ENCODE results near the gene ZNHIT1. TPM values are rescaled to one million over a fixed set of nuclear protein-coding genes. Genes with fewer than 3 reads are reported as not detected.

Gene ZNHIT1
- total and polyA plus RNA-seq, 2 donors (not counting 3 experiments of a cell fraction or from before 2014, with no cell fraction given): 74.1 to 89.9 TPM

DNA sequence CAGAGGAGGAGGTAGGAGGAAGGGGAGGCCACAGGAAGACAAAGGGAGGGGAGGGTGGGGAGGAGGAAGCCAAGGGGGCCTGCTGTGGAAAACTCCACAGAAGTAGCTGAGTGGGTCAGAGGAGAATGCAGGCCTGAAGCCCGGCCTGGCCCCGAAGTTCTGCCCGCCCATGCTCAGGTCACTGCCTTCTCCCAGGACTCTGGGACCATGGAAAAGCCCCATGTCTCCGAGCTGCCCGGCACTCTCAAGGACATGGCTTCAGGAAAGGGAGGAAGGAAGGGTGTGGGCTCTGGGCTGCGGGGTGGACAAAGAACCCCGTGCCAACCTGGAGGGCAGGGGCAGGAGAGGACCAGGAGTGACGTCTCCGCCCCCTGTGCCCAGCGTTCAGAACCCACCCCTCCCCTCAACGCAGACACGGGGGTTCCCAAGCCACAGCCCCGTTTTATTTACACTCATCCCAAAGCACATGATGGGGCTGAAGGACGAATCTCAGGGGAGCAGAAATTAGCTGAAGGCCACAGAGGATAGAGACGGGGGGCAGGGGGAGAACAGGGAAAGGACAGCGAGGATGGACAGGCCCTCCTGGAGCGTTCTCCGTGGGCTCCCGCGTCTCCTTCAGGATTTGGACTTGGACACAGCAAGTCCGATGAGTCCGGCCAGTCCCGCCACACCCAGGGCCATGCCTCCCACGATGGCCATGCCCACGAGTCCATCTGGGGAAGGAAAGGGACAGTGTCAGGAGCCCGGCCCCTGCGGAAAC lies 21.4 kb downstream of the ZNHIT1 start:
- peaks cover 21% of the 10 kb centered on the region for H3K79me2 ChIP-seq (ENCODE audit: control insufficient read depth, insufficient read depth, low read length)
- ChIA-PET CTCF (interaction anchor here (1.1 to 3.5 kb wide), 5 partner anchors 10 to 47 kb away, joined by 3 to 18 read pairs (median 12); partner anchors contain the start of genes PLOD3 and ZNHIT1), POLR2A (no interaction called here)
- H3K27ac ChIP-seq (ENCODE audit: insufficient read depth, low read depth, low read length): peak overlapping the region; percentile 27
- TF ChIP-seq, protein P1, sequence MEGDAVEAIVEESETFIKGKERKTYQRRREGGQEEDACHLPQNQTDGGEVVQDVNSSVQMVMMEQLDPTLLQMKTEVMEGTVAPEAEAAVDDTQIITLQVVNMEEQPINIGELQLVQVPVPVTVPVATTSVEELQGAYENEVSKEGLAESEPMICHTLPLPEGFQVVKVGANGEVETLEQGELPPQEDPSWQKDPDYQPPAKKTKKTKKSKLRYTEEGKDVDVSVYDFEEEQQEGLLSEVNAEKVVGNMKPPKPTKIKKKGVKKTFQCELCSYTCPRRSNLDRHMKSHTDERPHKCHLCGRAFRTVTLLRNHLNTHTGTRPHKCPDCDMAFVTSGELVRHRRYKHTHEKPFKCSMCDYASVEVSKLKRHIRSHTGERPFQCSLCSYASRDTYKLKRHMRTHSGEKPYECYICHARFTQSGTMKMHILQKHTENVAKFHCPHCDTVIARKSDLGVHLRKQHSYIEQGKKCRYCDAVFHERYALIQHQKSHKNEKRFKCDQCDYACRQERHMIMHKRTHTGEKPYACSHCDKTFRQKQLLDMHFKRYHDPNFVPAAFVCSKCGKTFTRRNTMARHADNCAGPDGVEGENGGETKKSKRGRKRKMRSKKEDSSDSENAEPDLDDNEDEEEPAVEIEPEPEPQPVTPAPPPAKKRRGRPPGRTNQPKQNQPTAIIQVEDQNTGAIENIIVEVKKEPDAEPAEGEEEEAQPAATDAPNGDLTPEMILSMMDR (IDR thresholded peaks at IDR 0.05; ENCODE audit: extremely low read depth in 1 of 2, insufficient read depth in 1 of 2, low read depth in 1 of 2, low read length in 2 of 2): no peak
- TF ChIP-seq GATA2 (IDR thresholded peaks at IDR 0.05; ENCODE audit: insufficient read depth, insufficient read length, low read depth, low read length) (no peak), POLR2AphosphoS5 (IDR thresholded peaks at IDR 0.05; ENCODE audit: insufficient read depth, low read depth, low read length) (no peak), POLR2A (IDR thresholded peaks at IDR 0.05; ENCODE audit: low read depth, low read length) (no peak)
- peak overlapping the region; percentile 1 for H3K4me2 ChIP-seq (ENCODE audit: insufficient read depth, low read length)
- peaks cover 0 to 16% of the 10 kb centered on the region in 2 experiments for H3K36me3 ChIP-seq (ENCODE audit: control insufficient read depth in 2 of 2, extremely low read depth in 1 of 2, insufficient read depth in 2 of 2, low read length in 2 of 2)
- H3K4me3 ChIP-seq (replicated peaks in 1 of 3; ENCODE audit: insufficient read depth in 1 of 3, low read depth in 1 of 3, low read length in 3 of 3): no peak overlapping the region
- peaks cover 38% of the 10 kb centered on the region for H3K4me1 ChIP-seq (ENCODE audit: control insufficient read depth, extremely low read depth, insufficient read depth, low read length)
- H3K9ac ChIP-seq (replicated peaks; ENCODE audit: extremely low read depth, insufficient read depth, low read length): no peak overlapping the region
- peak; percentile 52 for DNase-seq (ENCODE audit: low read depth, low spot score)
- no peaks in the 10 kb centered on the region for H3K9me3 ChIP-seq (replicated peaks; ENCODE audit: control insufficient read depth, insufficient read depth, low read length)
- no TSS peak for BruUV-seq (replicated peaks)
- H3K27me3 ChIP-seq (ENCODE audit: control insufficient read depth in 2 of 2, insufficient read depth in 2 of 2, low read length in 2 of 2): no peaks in the 10 kb centered on the region
- peak overlapping the region; percentile 7 for H2AFZ ChIP-seq (ENCODE audit: low read depth, low read length)
- intact Hi-C loops (cut with micrococcal nuclease): loop anchor here (1.0 to 5.0 kb wide), 2 partner anchors 21 to 43 kb away; partner anchors contain the start of gene ZNHIT1
- no peaks in the 10 kb centered on the region for H4K20me1 ChIP-seq (replicated peaks; ENCODE audit: control insufficient read depth, extremely low read depth, insufficient read depth, low read length)
- dilution Hi-C loops (cut with MboI; ENCODE audit: extremely low pct_ligation_motif_present, low sequenced_read_pairs): no loop called here
- H3K9me1 ChIP-seq (replicated peaks; ENCODE audit: control insufficient read depth, extremely low read depth, insufficient read depth, low read length): no peaks in the 10 kb centered on the region
- FAIRE-seq: peak; percentile 74

DNA sequence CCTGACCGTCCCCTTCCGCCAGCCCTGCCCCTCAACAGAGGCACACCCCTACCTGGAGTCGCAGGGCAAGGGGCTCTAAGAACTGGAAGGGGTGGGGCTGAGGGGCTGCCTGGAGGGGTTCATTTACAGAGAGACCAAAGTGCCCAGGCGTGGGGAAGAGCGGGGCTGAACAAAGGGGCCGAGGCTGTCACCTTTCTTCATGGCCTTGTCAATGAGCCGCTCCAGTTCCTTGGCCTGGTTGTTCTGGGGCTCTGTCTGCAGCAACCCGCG lies 21.9 kb downstream of the ZNHIT1 start:
- no peak for FAIRE-seq
- Histone ChIP-seq H3K9me1 (replicated peaks; ENCODE audit: control insufficient read depth, extremely low read depth, insufficient read depth, low read length) (no peaks in the 10 kb centered on the region), H4K20me1 (replicated peaks; ENCODE audit: control insufficient read depth, extremely low read depth, insufficient read depth, low read length) (no peaks in the 10 kb centered on the region), H2AFZ (ENCODE audit: low read depth, low read length) (no peak overlapping the region), H3K9me3 (replicated peaks; ENCODE audit: control insufficient read depth, insufficient read depth, low read length) (no peaks in the 10 kb centered on the region), H3K4me1 (ENCODE audit: control insufficient read depth, extremely low read depth, insufficient read depth, low read length) (peaks cover 40% of the 10 kb centered on the region), H3K79me2 (ENCODE audit: control insufficient read depth, insufficient read depth, low read length) (peaks cover 22% of the 10 kb centered on the region), H3K9ac (replicated peaks; ENCODE audit: extremely low read depth, insufficient read depth, low read length) (no peak overlapping the region), H3K27me3 (ENCODE audit: control insufficient read depth in 2 of 2, insufficient read depth in 2 of 2, low read length in 2 of 2) (no peaks in the 10 kb centered on the region), H3K4me2 (ENCODE audit: insufficient read depth, low read length) (no peak overlapping the region), H3K27ac (ENCODE audit: insufficient read depth, low read depth, low read length) (no peak overlapping the region), H3K4me3 (replicated peaks in 1 of 3; ENCODE audit: insufficient read depth in 1 of 3, low read depth in 1 of 3, low read length in 3 of 3) (no peak overlapping the region), H3K36me3 (ENCODE audit: control insufficient read depth in 2 of 2, extremely low read depth in 1 of 2, insufficient read depth in 2 of 2, low read length in 2 of 2) (peaks cover 0 to 16% of the 10 kb centered on the region in 2 experiments)
- no peak for TF ChIP-seq EZH2 (IDR thresholded peaks at IDR 0.05; ENCODE audit: borderline replicate concordance, low read depth, low read length, severe bottlenecking)
- TF ChIP-seq JUN (IDR thresholded peaks at IDR 0.05; ENCODE audit: borderline replicate concordance, insufficient read depth, insufficient read length, low read depth): no peak
- TF ChIP-seq, protein P1 (IDR thresholded peaks at IDR 0.05; ENCODE audit: extremely low read depth in 1 of 2, insufficient read depth in 1 of 2, low read depth in 1 of 2, low read length in 2 of 2): no peak
- TF ChIP-seq POLR2A (IDR thresholded peaks at IDR 0.05; ENCODE audit: low read depth, low read length): no peak
- TF ChIP-seq, protein P2, sequence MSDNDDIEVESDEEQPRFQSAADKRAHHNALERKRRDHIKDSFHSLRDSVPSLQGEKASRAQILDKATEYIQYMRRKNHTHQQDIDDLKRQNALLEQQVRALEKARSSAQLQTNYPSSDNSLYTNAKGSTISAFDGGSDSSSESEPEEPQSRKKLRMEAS (IDR thresholded peaks at IDR 0.05; ENCODE audit: insufficient read depth, insufficient read length): no peak
- no peak for TF ChIP-seq MYC (IDR thresholded peaks at IDR 0.05; ENCODE audit: low read depth, low read length)
- no peak for TF ChIP-seq FOS (IDR thresholded peaks at IDR 0.05; ENCODE audit: borderline replicate concordance, insufficient read depth, low read length)
- no peak for TF ChIP-seq POLR2AphosphoS5 (IDR thresholded peaks at IDR 0.05; ENCODE audit: insufficient read depth, low read depth, low read length)
- no peak for TF ChIP-seq GATA2 (IDR thresholded peaks at IDR 0.05; ENCODE audit: insufficient read depth, insufficient read length, low read depth, low read length)
- no TSS peak for BruUV-seq (replicated peaks)
- ChIA-PET POLR2A (no interaction called here), CTCF (interaction anchor here (1.1 to 3.4 kb wide), 2 partner anchors 22 to 43 kb away, joined by 5 to 18 read pairs; partner anchors contain the start of genes PLOD3 and ZNHIT1)
- dilution Hi-C loops (cut with MboI; ENCODE audit: extremely low pct_ligation_motif_present, low sequenced_read_pairs) (no loop called here), intact Hi-C loops (cut with micrococcal nuclease) (loop anchor here (1.0 to 5.0 kb wide), 2 partner anchors 22 to 42 kb away; partner anchors contain the start of gene ZNHIT1)
- DNase-seq (ENCODE audit: low read depth, low spot score): no peak
